ENCODE data around the gene SALL1. TPM values are rescaled to one million over a fixed set of nuclear protein-coding genes. Genes with fewer than 3 reads are reported as not detected.

The SALL1 gene
- total and polyA plus RNA-seq, 3 experiments from 2014 or later, result not detected

DNA sequence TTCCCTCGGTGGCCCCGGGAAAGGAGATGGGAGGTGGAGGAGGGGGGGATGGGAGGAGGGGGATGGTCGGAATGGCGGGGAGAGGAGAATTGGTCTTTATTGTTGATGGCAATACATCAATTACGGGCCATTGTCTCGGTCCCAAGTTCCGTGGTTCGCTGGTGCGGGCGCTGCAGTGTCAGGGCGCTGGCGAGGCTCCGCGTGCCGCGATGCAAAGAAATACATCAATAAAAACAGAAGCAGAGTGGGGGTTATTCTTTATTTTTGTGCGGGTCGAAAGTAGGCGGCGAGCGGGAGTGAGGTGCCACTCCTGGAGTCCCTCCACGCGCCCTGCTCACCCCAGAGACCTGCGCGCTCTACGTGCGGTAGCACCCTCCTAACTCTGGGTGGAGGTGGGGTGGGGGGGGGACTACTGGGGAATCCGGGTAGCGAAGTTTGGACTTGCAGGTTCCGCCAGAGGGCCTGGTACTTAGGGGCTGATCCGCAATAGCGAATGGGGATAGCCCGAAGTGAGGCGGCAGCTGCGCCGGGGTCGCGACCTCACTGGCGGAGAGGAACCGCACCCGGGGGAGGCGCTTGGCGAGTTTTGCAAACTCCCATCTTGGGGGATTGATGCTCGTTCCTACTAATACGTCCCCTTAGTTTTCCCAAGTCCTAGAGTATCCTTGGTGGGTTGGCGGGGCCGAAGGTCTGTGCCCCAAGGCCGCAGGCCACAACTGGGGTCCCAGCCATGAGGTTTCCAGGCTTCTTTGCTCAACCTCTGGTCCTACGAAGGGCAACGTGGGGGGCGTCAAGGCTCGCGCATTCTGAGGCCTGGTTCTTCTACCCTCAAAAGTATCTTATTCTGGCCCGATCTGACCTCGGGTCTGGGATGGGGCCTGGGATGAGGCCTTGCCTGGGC lies 3.5 kb upstream of the SALL1 start:
- no peak for DNase-seq
- Mint-ChIP-seq H3K9me3 (peaks cover 0 to 17% (median 8%) of the 10 kb centered on the region in 5 donors), H3K36me3 (no peaks in the 10 kb centered on the region), H3K4me3 (no peak overlapping the region), H3K27ac (peak overlapping the region in 1 of 8 donors; percentile 84), H3K27me3 (peaks cover 39 to 63% of the 10 kb centered on the region in 2 donors), H3K4me1 (peaks cover 3 to 6% (median 4%) of the 10 kb centered on the region in 3 donors)
- no peaks in the 10 kb centered on the region for H3K4me1 ChIP-seq (ENCODE audit: insufficient read depth, low read length)
- H3K9me3 ChIP-seq (ENCODE audit: low read length), result no peaks in the 10 kb centered on the region
- no peak overlapping the region for H3K27ac ChIP-seq (ENCODE audit: low read depth, low read length)
- no peak overlapping the region for H3K4me3 ChIP-seq (ENCODE audit: low read length)
- H3K36me3 ChIP-seq (ENCODE audit: insufficient read depth, low read length), result no peaks in the 10 kb centered on the region
- ChIA-PET CTCF (no interaction called here), POLR2A (no interaction called here)
- H3K27me3 ChIP-seq (ENCODE audit: insufficient read depth, low read length, poor library complexity, severe bottlenecking), result peaks cover 5% of the 10 kb centered on the region

GRCh38 chr16:51153577-51154031 lies 2.5 kb upstream of the SALL1 start:
- Mint-ChIP-seq H3K4me3 (no peak overlapping the region), H3K27ac (no peak overlapping the region), H3K9me3 (peaks cover 0 to 17% (median 8%) of the 10 kb centered on the region in 5 donors), H3K4me1 (peaks cover 3 to 6% (median 4%) of the 10 kb centered on the region in 3 donors), H3K27me3 (peaks cover 48 to 66% of the 10 kb centered on the region in 2 donors), H3K36me3 (no peaks in the 10 kb centered on the region)
- no peaks in the 10 kb centered on the region for H3K36me3 ChIP-seq (ENCODE audit: insufficient read depth, low read length)
- H3K9me3 ChIP-seq (ENCODE audit: low read length), result no peaks in the 10 kb centered on the region
- POLR2A ChIA-PET, result no interaction called here
- peaks cover 5% of the 10 kb centered on the region for H3K27me3 ChIP-seq (ENCODE audit: insufficient read depth, low read length, poor library complexity, severe bottlenecking)
- no peaks in the 10 kb centered on the region for H3K4me1 ChIP-seq (ENCODE audit: insufficient read depth, low read length)
- no peak overlapping the region for H3K4me3 ChIP-seq (ENCODE audit: low read length)
- DNase-seq, result no peak
- H3K27ac ChIP-seq (ENCODE audit: low read depth, low read length), result no peak overlapping the region
- CTCF ChIA-PET, result no interaction called here

DNA sequence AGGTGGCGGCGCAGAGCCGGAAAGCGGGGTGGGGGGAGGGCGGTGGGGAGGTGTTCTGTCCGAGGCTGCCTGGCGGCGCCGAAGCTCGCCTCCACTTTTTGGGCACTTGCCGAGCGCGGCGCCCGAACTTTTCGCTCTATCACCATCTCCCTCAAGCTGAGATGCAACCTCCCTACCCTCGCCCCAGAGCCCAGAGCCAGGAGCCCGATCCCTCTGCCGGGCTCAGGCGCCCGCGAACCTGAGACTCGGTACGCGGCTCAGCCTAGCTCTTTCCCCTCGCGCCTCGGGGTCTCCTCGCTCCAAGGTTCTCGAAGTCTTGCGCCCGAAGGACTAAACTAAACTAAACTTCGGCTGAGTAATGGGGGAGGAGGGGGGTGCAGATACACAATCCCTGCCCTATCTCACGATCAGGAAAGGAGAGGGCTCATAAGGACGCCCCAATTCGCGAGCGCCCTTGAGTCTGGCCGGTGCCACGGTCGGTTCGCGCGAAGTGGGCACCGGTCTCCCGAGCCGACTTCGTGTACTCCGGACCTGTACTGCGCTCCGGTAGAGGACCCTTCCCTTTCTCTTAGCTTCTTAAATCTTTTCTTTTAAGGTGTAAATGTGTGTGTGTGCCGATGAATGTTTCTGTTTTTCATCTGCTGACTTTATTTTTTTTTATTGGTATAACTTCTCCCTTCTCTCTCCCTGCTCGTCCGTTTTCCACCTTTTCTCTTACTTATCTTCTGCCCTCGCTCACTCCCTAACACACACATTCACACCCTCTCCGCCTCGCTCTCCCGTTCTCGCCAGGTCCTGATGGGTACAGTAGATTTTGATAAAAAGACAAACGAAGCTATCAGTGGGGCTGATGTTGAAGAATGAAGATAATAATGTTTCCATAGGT lies 1.9 kb upstream of the SALL1 start:
- ChIA-PET POLR2A (no interaction called here), CTCF (no interaction called here)
- no peaks in the 10 kb centered on the region for H3K36me3 ChIP-seq (ENCODE audit: insufficient read depth, low read length)
- Mint-ChIP-seq H3K9me3 (peaks cover 0 to 15% (median 8%) of the 10 kb centered on the region in 5 donors), H3K4me3 (peak overlapping the region in 1 of 7 donors; percentile 55), H3K27me3 (peaks cover 55 to 68% of the 10 kb centered on the region in 2 donors), H3K36me3 (no peaks in the 10 kb centered on the region), H3K27ac (no peak overlapping the region), H3K4me1 (peaks cover 3 to 6% (median 4%) of the 10 kb centered on the region in 3 donors)
- H3K4me1 ChIP-seq (ENCODE audit: insufficient read depth, low read length), result no peaks in the 10 kb centered on the region
- H3K4me3 ChIP-seq (ENCODE audit: low read length), result no peak overlapping the region
- H3K9me3 ChIP-seq (ENCODE audit: low read length), result no peaks in the 10 kb centered on the region
- peaks cover 5% of the 10 kb centered on the region for H3K27me3 ChIP-seq (ENCODE audit: insufficient read depth, low read length, poor library complexity, severe bottlenecking)
- no peak overlapping the region for H3K27ac ChIP-seq (ENCODE audit: low read depth, low read length)
- no peak for DNase-seq

DNA sequence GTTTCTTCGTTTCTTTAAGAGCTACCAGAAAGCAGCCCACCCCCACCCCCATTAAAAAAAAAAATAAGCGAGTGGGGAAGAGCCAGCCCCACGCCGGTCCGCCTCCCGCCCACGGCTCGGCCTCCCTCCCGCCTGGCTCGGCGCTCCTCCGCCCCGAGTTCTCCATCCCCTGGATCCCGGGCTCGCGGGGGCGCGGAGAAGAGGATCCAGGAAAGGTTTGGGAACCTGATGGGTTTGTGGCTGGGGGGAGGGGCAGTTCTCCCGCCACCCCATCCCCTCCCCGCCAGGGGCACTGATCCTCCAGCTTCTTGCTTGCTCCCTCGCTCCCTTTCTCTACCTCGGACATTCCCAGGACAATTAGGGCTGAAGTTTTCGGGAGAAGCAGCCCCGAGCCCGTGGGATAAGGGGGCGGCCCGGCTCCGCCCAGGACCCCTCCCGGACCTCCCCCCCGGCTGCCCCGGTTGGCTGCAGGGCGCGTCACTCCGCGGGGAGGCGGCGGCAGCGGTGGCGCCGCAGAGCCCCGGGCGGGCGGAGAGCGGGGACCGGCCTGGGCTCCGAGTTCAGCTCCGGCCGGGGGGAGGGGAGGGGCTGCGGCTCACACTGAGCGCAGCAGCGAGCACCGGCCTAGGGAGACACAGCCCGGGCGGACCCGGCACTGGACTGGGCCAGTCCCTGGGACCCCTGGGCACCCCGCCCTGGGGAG lies 1.0 kb upstream of the SALL1 start:
- CTCF ChIA-PET, result no interaction called here

DNA sequence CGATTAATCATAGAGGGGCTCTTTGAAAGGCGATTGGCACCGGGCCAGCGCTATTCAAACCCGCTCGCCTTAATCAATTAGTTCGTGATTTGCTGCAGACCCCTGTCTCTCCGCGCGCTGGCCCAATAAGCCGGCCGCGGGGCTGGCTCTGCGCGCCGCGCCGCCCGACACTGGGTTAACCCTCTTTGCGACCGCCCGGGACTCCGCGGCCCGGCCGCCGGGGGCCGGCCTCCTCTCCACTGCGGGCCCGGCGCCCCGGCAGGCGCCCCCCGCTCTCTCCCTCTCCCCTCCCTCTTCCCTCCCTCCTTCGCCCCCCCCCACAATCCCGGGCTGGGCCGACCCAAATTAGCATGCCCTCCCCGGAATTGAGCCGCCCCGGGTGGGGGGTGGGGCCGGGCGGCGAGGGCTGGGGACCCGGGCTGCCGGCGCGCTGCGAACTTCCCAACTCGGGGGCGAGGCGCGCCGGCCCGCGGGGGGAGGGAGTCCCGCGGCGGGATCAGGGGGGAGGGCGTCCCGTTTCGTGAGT lies 428 bp upstream of the SALL1 start:
- Mint-ChIP-seq H3K4me3 (no peak overlapping the region), H3K36me3 (no peaks in the 10 kb centered on the region), H3K27ac (no peak overlapping the region), H3K9me3 (peaks cover 0 to 14% (median 8%) of the 10 kb centered on the region in 5 donors), H3K27me3 (peaks cover 45 to 59% of the 10 kb centered on the region in 2 donors), H3K4me1 (peaks cover 3 to 6% (median 4%) of the 10 kb centered on the region in 3 donors)
- Histone ChIP-seq H3K36me3 (ENCODE audit: insufficient read depth, low read length) (no peaks in the 10 kb centered on the region), H3K9me3 (ENCODE audit: low read length) (no peaks in the 10 kb centered on the region), H3K27ac (ENCODE audit: low read depth, low read length) (no peak overlapping the region), H3K4me1 (ENCODE audit: insufficient read depth, low read length) (no peaks in the 10 kb centered on the region), H3K4me3 (ENCODE audit: low read length) (no peak overlapping the region), H3K27me3 (ENCODE audit: insufficient read depth, low read length, poor library complexity, severe bottlenecking) (peaks cover 5% of the 10 kb centered on the region)
- no peak for DNase-seq
- ChIA-PET POLR2A (no interaction called here), CTCF (no interaction called here)

More for the DNA sequence above, 1.0 kb upstream of the SALL1 start:
- H3K9me3 ChIP-seq (ENCODE audit: low read length), result no peaks in the 10 kb centered on the region
- no peaks in the 10 kb centered on the region for H3K4me1 ChIP-seq (ENCODE audit: insufficient read depth, low read length)
- peaks cover 49 to 64% of the 10 kb centered on the region in 2 donors for H3K27me3 Mint-ChIP-seq
- DNase-seq, result no peak
- H3K27me3 ChIP-seq (ENCODE audit: insufficient read depth, low read length, poor library complexity, severe bottlenecking), result peaks cover 5% of the 10 kb centered on the region
- no peak overlapping the region for H3K4me3 ChIP-seq (ENCODE audit: low read length)
- H3K4me1 Mint-ChIP-seq, result peaks cover 3 to 6% (median 4%) of the 10 kb centered on the region in 3 donors
- H3K27ac ChIP-seq (ENCODE audit: low read depth, low read length), result no peak overlapping the region
- no peaks in the 10 kb centered on the region for H3K36me3 Mint-ChIP-seq
- H3K4me3 Mint-ChIP-seq, result no peak overlapping the region
- no peak overlapping the region for H3K27ac Mint-ChIP-seq
- H3K36me3 ChIP-seq (ENCODE audit: insufficient read depth, low read length), result no peaks in the 10 kb centered on the region
- H3K9me3 Mint-ChIP-seq, result peaks cover 0 to 14% (median 8%) of the 10 kb centered on the region in 5 donors
- POLR2A ChIA-PET, result interaction anchor here (0.6 kb wide), 1 partner anchor 1774 kb away, joined by 4 read pairs; no protein-coding TSS in a partner anchor

- peaks cover 3 to 6% (median 4%) of the 10 kb centered on the region in 3 donors for H3K4me1 Mint-ChIP-seq
- H3K27me3 Mint-ChIP-seq, result peaks cover 39 to 63% of the 10 kb centered on the region in 2 donors
- H3K9me3 Mint-ChIP-seq, result peaks cover 2 to 14% (median 8%) of the 10 kb centered on the region in 5 donors
- no peaks in the 10 kb centered on the region for H3K36me3 Mint-ChIP-seq
- Histone ChIP-seq H3K27me3 (ENCODE audit: insufficient read depth, low read length, poor library complexity, severe bottlenecking) (peaks cover 5% of the 10 kb centered on the region), H3K9me3 (ENCODE audit: low read length) (no peaks in the 10 kb centered on the region), H3K4me3 (ENCODE audit: low read length) (no peak overlapping the region), H3K27ac (ENCODE audit: low read depth, low read length) (no peak overlapping the region), H3K36me3 (ENCODE audit: insufficient read depth, low read length) (no peaks in the 10 kb centered on the region), H3K4me1 (ENCODE audit: insufficient read depth, low read length) (no peaks in the 10 kb centered on the region)
- H3K27ac Mint-ChIP-seq, result no peak overlapping the region
- no peak for DNase-seq
- ChIA-PET CTCF (no interaction called here), POLR2A (no interaction called here)
- H3K4me3 Mint-ChIP-seq, result no peak overlapping the region
Measured at GRCh38 chr16:51150165-51150887, 744 bp downstream of the SALL1 start.

GRCh38 chr16:51149721-51150164 lies 1.3 kb downstream of the SALL1 start:
- H3K9me3 ChIP-seq (ENCODE audit: low read length), result no peaks in the 10 kb centered on the region
- ChIA-PET POLR2A (no interaction called here), CTCF (no interaction called here)
- H3K36me3 Mint-ChIP-seq, result no peaks in the 10 kb centered on the region
- H3K27ac Mint-ChIP-seq, result no peak overlapping the region
- DNase-seq, result no peak
- H3K4me3 ChIP-seq (ENCODE audit: low read length), result no peak overlapping the region
- peaks cover 3 to 14% (median 11%) of the 10 kb centered on the region in 5 donors for H3K9me3 Mint-ChIP-seq
- H3K36me3 ChIP-seq (ENCODE audit: insufficient read depth, low read length), result no peaks in the 10 kb centered on the region
- H3K4me1 ChIP-seq (ENCODE audit: insufficient read depth, low read length), result no peaks in the 10 kb centered on the region
- H3K4me1 Mint-ChIP-seq, result peaks cover 3 to 6% (median 4%) of the 10 kb centered on the region in 3 donors
- peaks cover under 1% of the 10 kb centered on the region for H3K27me3 ChIP-seq (ENCODE audit: insufficient read depth, low read length, poor library complexity, severe bottlenecking)
- H3K27me3 Mint-ChIP-seq, result peaks cover 37 to 60% of the 10 kb centered on the region in 2 donors
- no peak overlapping the region for H3K4me3 Mint-ChIP-seq
- H3K27ac ChIP-seq (ENCODE audit: low read depth, low read length), result no peak overlapping the region

Data from CD8-positive, alpha-beta memory T cell (primary cell).